GM12878 (cell line): ENCODE results near the gene FAT4. TPM values are rescaled to one million over a fixed set of nuclear protein-coding genes. Genes with fewer than 3 reads are reported as not detected.

Experiments used
- ATAC-seq: fragments of 200-7000 bp; cut with Tn5 transposase; 3 replicates; pipeline ENCODE4 v1.9.1; 2020; ENCODE audit warnings: mild to moderate bottlenecking, moderate library complexity
- BruUV-seq: library from RNA; stranded (reverse); fragments of 400-500 nt; replicated peaks from 2 replicates; lab custom pipeline; 2021; lab: Mats Ljungman, UMichigan
- CTCF ChIA-PET: fragments of 300-600 bp; sonication (Branson Sonifier 250); formaldehyde crosslinking; extraction: SDS; loops from one replicate; lab custom pipeline; 2021; ENCODE audit warnings: inconsistent platforms; lab: Yijun Ruan, JAX
- POLR2A ChIA-PET: fragments of 350-600 bp; formaldehyde crosslinking; extraction: SDS; loops from one replicate; lab custom pipeline; 2021; ENCODE audit warnings: inconsistent platforms; lab: Charles Lee
- RAD21 ChIA-PET: fragments of 300-600 bp; sonication (Branson Sonifier 250); formaldehyde crosslinking; loops from one replicate; lab custom pipeline; 2023; ENCODE audit warnings: antibody characterized with exemption; ENCODE audit not compliant: unreplicated experiment; lab: Charles Lee
- SMC1A ChIA-PET: fragments of 300-600 bp; sonication (Branson Sonifier 250); formaldehyde crosslinking; loops from one replicate; lab custom pipeline; 2023; ENCODE audit not compliant: unreplicated experiment, uncharacterized antibody; lab: Charles Lee
- DNase-seq: peaks from one replicate; pipeline ENCODE4 v3.0.0-alpha.2; 2011; ENCODE audit warnings: low read depth, low spot score
- FAIRE-seq: peaks from 3 replicates; lab custom pipeline; 2011; peaks lifted over from hg19 to GRCh38; lab: Jason Lieb, UNC
- H2AFZ ChIP-seq: 2 replicates; pipeline ENCODE4 v1.6.0; 2011; ENCODE audit warnings: low read depth, low read length, control low read depth; ENCODE audit not compliant: control insufficient read depth
- H3K27ac ChIP-seq: 2 replicates; pipeline ENCODE4 v1.5.1; 2011; ENCODE audit warnings: control low read depth; ENCODE audit not compliant: control insufficient read depth, insufficient read depth
- H3K27me3 ChIP-seq, 2 experiments: replicated peaks in 1 of 2; 2 replicates each; pipeline versions ENCODE4 v1.6.0 to v1.6.1; 2011; ENCODE audit warnings: low read length in 1 of 2; ENCODE audit not compliant: control insufficient read depth in 2 of 2, insufficient read depth in 2 of 2
- H3K36me3 ChIP-seq, 2 experiments: 2 replicates each; pipeline ENCODE4 v1.5.1; 2011; ENCODE audit warnings: low read length in 1 of 2; ENCODE audit not compliant: control insufficient read depth in 2 of 2, insufficient read depth in 2 of 2
- H3K4me1 ChIP-seq: 2 replicates; pipeline ENCODE4 v1.6.1; 2011; ENCODE audit warnings: mild to moderate bottlenecking, low read length, moderate library complexity, mixed read lengths; ENCODE audit not compliant: control insufficient read depth, insufficient read depth
- H3K4me2 ChIP-seq: 2 replicates; pipeline ENCODE4 v1.6.0; 2011; ENCODE audit warnings: control low read depth; ENCODE audit not compliant: control insufficient read depth, insufficient read depth
- H3K4me3 ChIP-seq: fragments of 200-600 bp; sonication (generic); 2 replicates; pipeline ENCODE4 v1.5.1; 2016
- H3K79me2 ChIP-seq: 2 replicates; pipeline ENCODE4 v1.6.0; 2011; ENCODE audit warnings: low read length; ENCODE audit not compliant: control insufficient read depth, insufficient read depth
- H3K9ac ChIP-seq: 2 replicates; pipeline ENCODE4 v1.8.0; 2011; ENCODE audit warnings: low read length, control low read depth, mixed read lengths; ENCODE audit not compliant: control insufficient read depth, insufficient read depth
- H3K9me3 ChIP-seq: replicated peaks from 3 replicates; pipeline ENCODE4 v1.5.1; 2011; ENCODE audit warnings: mild to moderate bottlenecking, low read length; ENCODE audit not compliant: control insufficient read depth, insufficient read depth
- H4K20me1 ChIP-seq: 2 replicates; pipeline ENCODE4 v1.6.0; 2011; ENCODE audit not compliant: control insufficient read depth, insufficient read depth
- ASH2L ChIP-seq: fragments of 300-600, 200-600 bp; sonication (generic); IDR thresholded peaks from 2 replicates; pipeline ENCODE4 v1.6.1; 2017; ENCODE audit warnings: low read depth, mild to moderate bottlenecking, borderline replicate concordance
- BRCA1 ChIP-seq: IDR thresholded peaks from 2 replicates; pipeline ENCODE4 v1.6.1; 2011; ENCODE audit warnings: low read depth, low read length, improper control_type of control experiment
- EED ChIP-seq: sonication (generic); IDR thresholded peaks from 2 replicates; pipeline ENCODE4 v1.6.1; 2016; ENCODE audit warnings: antibody characterized with exemption, low read depth
- EP300 ChIP-seq, 2 experiments: fragments of 150-350 bp in 1 of 2; IDR thresholded peaks; 2 replicates each; pipeline ENCODE4 v1.6.1; 2011 to 2012; ENCODE audit warnings: low read depth in 2 of 2, low read length in 2 of 2, borderline replicate concordance in 1 of 2, improper control_type of control experiment in 1 of 2, inconsistent platforms in 1 of 2; ENCODE audit not compliant: control insufficient read depth in 1 of 2
- FOXK2 ChIP-seq: fragments of 450-650 bp; IDR thresholded peaks from 2 replicates; pipeline ENCODE4 v1.6.1; 2017; ENCODE audit warnings: mild to moderate bottlenecking, moderate library complexity
- GATAD2B ChIP-seq: fragments of 450-650 bp; conservative IDR thresholded peaks from 2 replicates; pipeline ENCODE4 v1.6.1; 2017; ENCODE audit warnings: low read depth, mild to moderate bottlenecking, moderate library complexity
- HCFC1 ChIP-seq: fragments of 150-350 bp; IDR thresholded peaks from 2 replicates; pipeline ENCODE4 v1.6.1; 2014; ENCODE audit warnings: low read length
- JUND ChIP-seq: IDR thresholded peaks from 2 replicates; pipeline ENCODE4 v1.6.1; 2012; ENCODE audit warnings: low read depth, mild to moderate bottlenecking, low read length, improper control_type of control experiment, moderate library complexity
- MEF2A ChIP-seq: IDR thresholded peaks from 2 replicates; pipeline ENCODE4 v1.6.1; 2011; ENCODE audit warnings: low read depth, mild to moderate bottlenecking, low read length, moderate library complexity; ENCODE audit not compliant: insufficient read depth
- NFIC ChIP-seq: IDR thresholded peaks from 2 replicates; pipeline ENCODE4 v1.6.1; 2012; ENCODE audit warnings: low read depth, mild to moderate bottlenecking, inconsistent platforms, low read length, moderate library complexity
- NFYA ChIP-seq: IDR thresholded peaks from 2 replicates; pipeline ENCODE4 v1.6.1; 2011; ENCODE audit warnings: low read depth, mild to moderate bottlenecking, low read length, improper control_type of control experiment, borderline replicate concordance
- POLR2AphosphoS5 ChIP-seq: IDR thresholded peaks from 2 replicates; pipeline ENCODE4 v1.6.1; 2011; ENCODE audit warnings: mild to moderate bottlenecking, low read length, inconsistent platforms
- POU2F2 ChIP-seq: IDR thresholded peaks from 3 replicates; pipeline ENCODE4 v1.6.1; 2011; ENCODE audit warnings: low read depth, mild to moderate bottlenecking, low read length, borderline replicate concordance
- WGBS: methylation state at CpG from one replicate; pipeline ENCODE4 v1.1.6; 2016; ENCODE audit warnings: low lambda C conversion rate; ENCODE audit not compliant: insufficient replicate concordance, insufficient coverage; ENCODE audit errors: missing lambda C conversion rate; 5-methylcytosine and 5-hydroxymethylcytosine counted together
- in situ Hi-C: fragments of 300-500 bp; cut with MboI; formaldehyde crosslinking; loops from 9 replicates; pipeline ENCODE4 v1.14.3; 2018; ENCODE audit warnings: mixed read lengths
- intact Hi-C: fragments of 100-400 bp; cut with micrococcal nuclease; formaldehyde crosslinking; loops from one replicate; pipeline ENCODE4 v1.14.2; 2022; ENCODE audit not compliant: unreplicated experiment
- polyA plus RNA-seq, 11 experiments: library from polyadenylated mRNA; depleted of rRNA in 4 of 11; unstranded in 6 of 11; stranded (reverse) in 5 of 11; fragments of >200 nt; fragmentation: Nextera tagmentation in 4 of 11; fragmentation: Illumina TruSeq in 1 of 11; extraction: Ambion mirVana in 4 of 11; extraction: Trizol in 1 of 11; gene quantifications; 1 replicate in 1 of 11; 2 replicates in 10 of 11; pipeline versions ENCODE4 v1.2.1 to v1.2.3, GENCODE V29; 2011 to 2016; ENCODE audit warnings: inconsistent platforms in 2 of 11, missing spikeins in 2 of 11, low read depth in 1 of 11
- total RNA-seq, 4 experiments: library from RNA; depleted of rRNA in 3 of 4; stranded (reverse); fragments of >200 nt in 3 of 4; fragmentation: Illumina TruSeq in 1 of 4; extraction: Trizol in 1 of 4; gene quantifications; 2 replicates each; pipeline versions ENCODE4 v1.2.1 to v1.2.3, GENCODE V29; 2013 to 2021
- TF ChIP-seq, protein P1 (sequence below): fragments of 450-650 bp; IDR thresholded peaks from 2 replicates; pipeline ENCODE4 v1.6.1; 2017; ENCODE audit warnings: borderline replicate concordance

Gene FAT4
- total and polyA plus RNA-seq, 10 of the 15 experiments (the other 5 are each of a cell fraction or from before 2014, with no cell fraction given): 0.03 TPM; not detected in 9

DNA sequence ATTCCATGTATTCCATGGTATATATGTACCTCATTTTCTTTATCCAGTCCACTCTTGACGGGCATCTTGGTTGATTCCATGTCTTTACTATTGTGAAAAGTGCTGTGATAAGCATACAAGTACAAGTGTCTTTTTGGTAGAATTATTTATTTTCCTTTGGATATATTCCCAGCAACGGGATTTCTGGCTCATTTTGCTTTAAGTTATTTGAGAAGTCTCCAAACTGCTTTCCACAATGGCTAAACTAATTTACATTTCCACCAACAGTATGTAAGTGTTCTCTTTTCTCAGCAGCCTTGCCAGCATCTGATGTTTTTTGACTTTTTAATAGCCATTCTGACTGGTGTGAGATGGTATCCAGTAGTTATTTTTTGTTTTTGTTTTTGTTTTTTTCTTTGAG lies 17.6 kb upstream of the FAT4 start (continued):
- no peak for TF ChIP-seq ASH2L

DNA sequence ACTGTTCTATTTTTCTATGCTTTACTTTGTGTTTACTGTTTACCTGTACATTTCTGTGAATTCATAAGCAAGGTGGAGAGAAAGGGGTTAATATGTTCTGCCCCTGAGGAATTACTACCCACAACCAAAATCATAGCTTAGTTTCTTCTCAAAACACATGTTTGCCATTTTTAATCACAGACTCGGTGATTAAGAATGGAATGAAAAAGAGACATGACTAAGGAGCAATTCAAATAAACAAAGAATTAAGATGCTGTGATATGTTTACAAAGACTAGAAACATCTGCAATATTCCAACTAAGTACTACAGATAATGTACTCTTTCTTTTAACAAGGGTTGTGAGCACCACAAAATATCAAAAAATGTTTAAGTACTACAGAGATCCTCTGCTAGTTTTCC lies 11.7 kb upstream of the FAT4 start:
- POLR2A ChIA-PET: no interaction called here
- ATAC-seq (no peak), DNase-seq (no peak), FAIRE-seq (no peak)
- CTCF ChIA-PET: no interaction called here
- Histone ChIP-seq H3K27me3 (no peaks in the 10 kb centered on the region), H3K9me3 (no peaks in the 10 kb centered on the region), H3K4me3 (no peak overlapping the region), H4K20me1 (no peaks in the 10 kb centered on the region), H2AFZ (no peak overlapping the region), H3K79me2 (no peaks in the 10 kb centered on the region), H3K4me2 (no peak overlapping the region), H3K9ac (no peak overlapping the region), H3K4me1 (no peaks in the 10 kb centered on the region), H3K27ac (no peak overlapping the region), H3K36me3 (no peaks in the 10 kb centered on the region)
- no TSS peak for BruUV-seq
- intact Hi-C loops (no loop called here), in situ Hi-C loops (no loop called here)
- RAD21 ChIA-PET: no interaction called here
- SMC1A ChIA-PET: no interaction called here
- 0% methylated on average over 1 of the region's 1 CpG for WGBS
- TF ChIP-seq JUND (no peak), FOXK2 (no peak), NFIC (no peak), BRCA1 (no peak)

DNA sequence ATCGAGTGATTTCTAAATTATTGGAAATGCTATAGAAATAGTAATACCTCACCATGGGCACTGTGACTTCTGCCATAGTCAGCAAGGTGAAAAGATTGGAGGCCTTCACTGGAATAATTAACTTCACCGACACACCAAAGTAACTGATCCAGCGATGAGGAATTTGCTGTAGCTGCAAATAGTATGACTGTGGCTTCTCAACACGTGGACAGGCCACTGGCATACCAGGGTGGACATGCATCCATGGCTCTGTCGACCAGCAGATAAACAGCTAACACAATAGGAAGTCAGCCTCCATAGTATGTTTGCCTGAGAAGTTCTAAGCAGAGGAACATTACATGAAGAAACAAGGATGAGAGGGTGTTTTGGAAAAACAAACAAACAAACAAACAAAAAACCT lies 10.9 kb upstream of the FAT4 start:
- CTCF ChIA-PET: no interaction called here
- WGBS: 17% methylated on average over 5 of the region's 5 CpGs

More for the DNA sequence above, 10.9 kb upstream of the FAT4 start:
- Histone ChIP-seq H3K4me3 (no peak overlapping the region), H3K9me3 (no peaks in the 10 kb centered on the region), H3K27me3 (no peaks in the 10 kb centered on the region), H3K4me2 (no peak overlapping the region), H3K36me3 (no peaks in the 10 kb centered on the region), H3K9ac (no peak overlapping the region), H2AFZ (no peak overlapping the region)
- intact Hi-C loops: no loop called here
- in situ Hi-C loops: no loop called here
- DNase-seq: no peak
- TF ChIP-seq, protein P1, sequence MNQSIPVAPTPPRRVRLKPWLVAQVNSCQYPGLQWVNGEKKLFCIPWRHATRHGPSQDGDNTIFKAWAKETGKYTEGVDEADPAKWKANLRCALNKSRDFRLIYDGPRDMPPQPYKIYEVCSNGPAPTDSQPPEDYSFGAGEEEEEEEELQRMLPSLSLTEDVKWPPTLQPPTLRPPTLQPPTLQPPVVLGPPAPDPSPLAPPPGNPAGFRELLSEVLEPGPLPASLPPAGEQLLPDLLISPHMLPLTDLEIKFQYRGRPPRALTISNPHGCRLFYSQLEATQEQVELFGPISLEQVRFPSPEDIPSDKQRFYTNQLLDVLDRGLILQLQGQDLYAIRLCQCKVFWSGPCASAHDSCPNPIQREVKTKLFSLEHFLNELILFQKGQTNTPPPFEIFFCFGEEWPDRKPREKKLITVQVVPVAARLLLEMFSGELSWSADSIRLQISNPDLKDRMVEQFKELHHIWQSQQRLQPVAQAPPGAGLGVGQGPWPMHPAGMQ: no peak
- no peak for TF ChIP-seq HCFC1
- TF ChIP-seq POU2F2: no peak
- no peak for TF ChIP-seq EED
- TF ChIP-seq NFYA: no peak
- no peak for TF ChIP-seq POLR2AphosphoS5
- TF ChIP-seq EP300 (IDR thresholded peaks at IDR 0.05; ENCODE audit: borderline replicate concordance in 1 of 2, control insufficient read depth in 1 of 2, low read depth in 2 of 2, low read length in 2 of 2): no peak
- TF ChIP-seq FOXK2: no peak
- no peak for TF ChIP-seq MEF2A
- TF ChIP-seq GATAD2B: no peak
- TF ChIP-seq, all 136 proteins: peak for 0
- SMC1A ChIA-PET: no interaction called here
- no peak for ATAC-seq
- no peaks in the 10 kb centered on the region for H3K79me2 ChIP-seq
- FAIRE-seq: no peak
- H3K4me1 ChIP-seq: no peaks in the 10 kb centered on the region
- BruUV-seq: no TSS peak
- RAD21 ChIA-PET: no interaction called here
- POLR2A ChIA-PET: no interaction called here
- H4K20me1 ChIP-seq: no peaks in the 10 kb centered on the region
- H3K27ac ChIP-seq: no peak overlapping the region
